Common myeloid progenitor, CD34-positive (primary cell): ENCODE results near the gene SMIM1.

Experiments used
- CTCF ChIA-PET: fragments of 350-600 bp; sonication (Branson Sonifier 250); formaldehyde crosslinking; loops from one replicate; lab custom pipeline; 2021; ENCODE audit warnings: antibody characterized with exemption; lab: Charles Lee
- POLR2A ChIA-PET: fragments of 350-600 bp; sonication (Branson Sonifier 250); formaldehyde crosslinking; loops from one replicate; lab custom pipeline; 2021; ENCODE audit warnings: antibody characterized with exemption; lab: Charles Lee
- DNase-seq, 3 donors: peaks; one replicate each; pipeline versions ENCODE4 v3.0.0 to v3.0.0-alpha.2; 2013
- H3K27ac ChIP-seq, 2 experiments: 1 replicate in 1 of 2; 2 replicates in 1 of 2; pipeline ENCODE4 v1.7.0; 2013; ENCODE audit warnings: inconsistent platforms in 2 of 2, low read length in 2 of 2, mild to moderate bottlenecking in 2 of 2, low read depth in 1 of 2, moderate library complexity in 1 of 2; ENCODE audit not compliant: severe bottlenecking in 2 of 2, insufficient read depth in 1 of 2, poor library complexity in 1 of 2
- H3K27me3 ChIP-seq, 5 experiments: replicated peaks in 2 of 5; 1 replicate in 3 of 5; 2 replicates in 2 of 5; pipeline versions ENCODE4 v1.6.1 to v1.7.0; 2013; ENCODE audit warnings: low read length in 4 of 5, mild to moderate bottlenecking in 2 of 5, moderate library complexity in 2 of 5, inconsistent platforms in 1 of 5; ENCODE audit not compliant: insufficient read depth in 5 of 5, control insufficient read depth in 4 of 5
- H3K36me3 ChIP-seq, 4 experiments: 1 replicate in 2 of 4; 2 replicates in 2 of 4; pipeline versions ENCODE4 v1.6.1 to v1.7.0; 2013; ENCODE audit warnings: low read length in 3 of 4, control low read depth in 1 of 4, mild to moderate bottlenecking in 1 of 4; ENCODE audit not compliant: control insufficient read depth in 4 of 4, insufficient read depth in 4 of 4
- H3K4me1 ChIP-seq, 4 experiments: 1 replicate in 3 of 4; 2 replicates in 1 of 4; pipeline versions ENCODE4 v1.6.1 to v1.7.1; 2013; ENCODE audit warnings: low read length in 3 of 4, mild to moderate bottlenecking in 3 of 4, control low read depth in 1 of 4, inconsistent platforms in 1 of 4, moderate library complexity in 1 of 4; ENCODE audit not compliant: control insufficient read depth in 4 of 4, insufficient read depth in 4 of 4; ENCODE audit errors: control extremely low read depth in 1 of 4
- H3K4me3 ChIP-seq, 7 experiments: 1 replicate in 4 of 7; 2 replicates in 3 of 7; pipeline versions ENCODE4 v1.5.1 to v1.7.0; 2013; ENCODE audit warnings: mild to moderate bottlenecking in 7 of 7, low read length in 6 of 7, moderate library complexity in 6 of 7, inconsistent platforms in 2 of 7, low read depth in 2 of 7, control low read depth in 1 of 7; ENCODE audit not compliant: insufficient read depth in 4 of 7, control insufficient read depth in 1 of 7; ENCODE audit errors: extremely low read depth in 1 of 7
- H3K9me3 ChIP-seq, 5 experiments: 1 replicate in 4 of 5; 2 replicates in 1 of 5; pipeline versions ENCODE4 v1.6.1 to v1.7.1; 2013; ENCODE audit warnings: low read length in 4 of 5, mild to moderate bottlenecking in 2 of 5, inconsistent platforms in 1 of 5, low read depth in 1 of 5, moderate library complexity in 1 of 5; ENCODE audit not compliant: control insufficient read depth in 4 of 5, insufficient read depth in 2 of 5; ENCODE audit errors: control extremely low read depth in 1 of 5
- WGBS: methylation state at CpG from one replicate; pipeline ENCODE4 v1.1.5; 2013; ENCODE audit not compliant: insufficient coverage; 5-methylcytosine and 5-hydroxymethylcytosine counted together

The SMIM1 gene

DNA sequence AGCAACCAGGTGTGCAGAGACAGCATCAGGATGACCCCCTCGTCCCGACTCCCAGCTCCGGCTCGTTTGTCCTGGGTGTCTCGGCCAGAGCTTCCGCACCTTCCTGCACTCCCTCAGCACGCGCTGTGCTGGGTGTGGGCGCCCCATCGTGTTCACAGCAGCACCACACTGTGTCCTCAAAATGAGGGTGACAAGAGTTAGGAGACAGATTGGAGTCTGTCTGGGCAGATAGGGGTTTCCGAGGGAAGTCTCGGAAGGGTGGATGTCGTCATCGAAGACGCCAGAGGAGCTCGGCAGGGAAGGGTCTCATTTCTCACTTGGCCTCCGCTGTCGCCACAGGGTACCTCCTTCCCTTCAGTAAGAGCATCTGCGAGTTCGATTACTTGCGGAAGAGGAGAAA, 16.2 kb upstream of the SMIM1 start:
- Histone ChIP-seq H3K4me3 (no peak overlapping the region), H3K4me1 (no peaks in the 10 kb centered on the region), H3K36me3 (no peaks in the 10 kb centered on the region), H3K27me3 (peaks cover 0 to 21% (median 6%) of the 10 kb centered on the region in 5 experiments), H3K9me3 (peaks cover 0 to 7% (median 0%) of the 10 kb centered on the region in 5 experiments), H3K27ac (no peak overlapping the region)
- ChIA-PET POLR2A (interaction anchor here (0.7 to 0.8 kb wide), 2 partner anchors 13 to 86 kb away, joined by 3 to 4 read pairs; no protein-coding TSS in a partner anchor), CTCF (interaction anchor here (0.6 to 1.1 kb wide), 2 partner anchors 10 to 12 kb away, joined by 3 to 5 read pairs; no protein-coding TSS in a partner anchor)
- no peak for DNase-seq
- 86% methylated on average over 18 of the region's 21 CpGs for WGBS

- H3K27me3 ChIP-seq: peaks cover 0 to 21% (median 6%) of the 10 kb centered on the region in 5 experiments
- no peaks in the 10 kb centered on the region for H3K36me3 ChIP-seq
- ChIA-PET CTCF (interaction anchor here (0.6 to 1.6 kb wide), 4 partner anchors 8 to 35 kb away, joined by 3 to 5 read pairs (median 3); no protein-coding TSS in a partner anchor), POLR2A (no interaction called here)
- peaks cover 0 to 7% (median 0%) of the 10 kb centered on the region in 5 experiments for H3K9me3 ChIP-seq
- H3K4me3 ChIP-seq: no peak overlapping the region
- DNase-seq: no peak
- no peak overlapping the region for H3K27ac ChIP-seq
- no peaks in the 10 kb centered on the region for H3K4me1 ChIP-seq
- no CpG with 5 or more reads among the region's 6 CpGs for WGBS
Observed at GRCh38 chr1:3759164-3759563, 13.4 kb upstream of the SMIM1 start.

DNA sequence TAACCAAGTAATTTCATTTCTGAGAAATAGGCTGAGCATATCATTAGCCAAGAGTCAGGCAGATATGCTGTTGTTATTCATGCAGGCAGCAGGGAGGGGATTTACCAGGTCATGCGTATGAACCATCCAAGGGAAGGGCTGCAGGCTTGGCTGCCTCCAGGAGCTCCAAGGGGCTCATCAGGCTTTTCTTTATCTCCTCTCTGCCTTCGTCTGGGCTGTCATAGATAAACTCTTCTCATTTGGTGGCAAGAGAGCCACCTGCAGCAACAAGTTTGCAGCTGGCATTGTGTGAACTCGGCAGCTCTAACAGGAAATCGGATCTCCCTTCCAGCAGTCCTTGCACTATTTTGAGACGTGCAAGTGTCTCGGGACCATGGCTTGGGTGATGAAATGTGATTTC, 12.8 kb upstream of the SMIM1 start:
- H3K36me3 ChIP-seq: no peaks in the 10 kb centered on the region
- ChIA-PET POLR2A (no interaction called here), CTCF (interaction anchor here (1.3 to 1.7 kb wide), 3 partner anchors 10 to 35 kb away, joined by 3 to 4 read pairs (median 3); no protein-coding TSS in a partner anchor)
- WGBS: 52% methylated on average over 4 of the region's 6 CpGs
- H3K9me3 ChIP-seq: peaks cover 0 to 7% (median 0%) of the 10 kb centered on the region in 5 experiments
- DNase-seq: no peak
- H3K4me3 ChIP-seq: no peak overlapping the region
- no peak overlapping the region for H3K27ac ChIP-seq
- no peaks in the 10 kb centered on the region for H3K4me1 ChIP-seq
- H3K27me3 ChIP-seq: peaks cover 0 to 21% (median 4%) of the 10 kb centered on the region in 5 experiments

- peaks cover 0 to 14% (median 4%) of the 10 kb centered on the region in 5 experiments for H3K27me3 ChIP-seq
- ChIA-PET CTCF (no interaction called here), POLR2A (no interaction called here)
- DNase-seq: no peak
- 97% methylated on average over 15 of the region's 17 CpGs for WGBS
- H3K9me3 ChIP-seq: peaks cover 0 to 7% (median 0%) of the 10 kb centered on the region in 5 experiments
- H3K4me3 ChIP-seq: no peak overlapping the region
- no peak overlapping the region for H3K27ac ChIP-seq
- H3K4me1 ChIP-seq: no peaks in the 10 kb centered on the region
- no peaks in the 10 kb centered on the region for H3K36me3 ChIP-seq
Observed at GRCh38 chr1:3761296-3762010, 11.1 kb upstream of the SMIM1 start.

DNA sequence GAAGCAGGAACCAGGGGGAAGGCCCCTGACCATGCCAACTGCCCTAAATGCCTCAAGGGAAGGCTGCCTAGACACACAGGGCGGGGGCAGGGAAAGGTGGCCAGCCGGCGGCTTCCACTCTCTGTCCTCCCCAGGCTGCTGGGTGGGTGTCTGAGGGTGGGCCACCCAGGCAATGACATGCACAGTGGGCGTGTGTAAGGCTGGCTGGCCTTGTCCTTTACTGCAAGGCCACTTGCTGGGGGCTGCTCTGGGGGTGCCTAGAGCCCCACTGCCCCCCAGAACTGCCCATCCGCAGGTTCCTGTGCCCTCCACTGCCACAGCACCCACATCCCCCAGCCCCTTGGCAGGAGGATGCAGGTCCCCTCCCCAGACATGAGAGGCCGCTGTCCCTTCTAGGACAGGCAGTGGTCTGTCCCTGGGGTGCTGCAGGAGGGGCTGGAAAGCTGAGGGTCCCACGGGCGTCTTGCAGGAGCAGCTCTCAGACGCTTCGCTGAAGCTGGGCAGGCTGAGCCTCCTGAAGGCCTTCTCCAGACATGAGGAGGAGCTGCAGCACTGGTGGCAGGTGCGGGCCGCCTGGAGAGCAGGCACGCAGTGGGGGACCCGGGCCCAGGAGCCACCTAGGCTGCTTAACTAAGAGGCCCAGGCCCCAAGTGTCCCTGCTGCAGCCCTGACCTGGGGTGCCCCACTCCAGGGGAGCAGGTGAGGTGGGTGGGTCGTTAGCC, 10.2 kb upstream of the SMIM1 start:
- DNase-seq: no peak
- Histone ChIP-seq H3K27ac (no peak overlapping the region), H3K4me1 (no peaks in the 10 kb centered on the region), H3K9me3 (peaks cover 0 to 7% (median 0%) of the 10 kb centered on the region in 5 experiments), H3K36me3 (no peaks in the 10 kb centered on the region), H3K27me3 (peaks cover 0 to 14% (median 2%) of the 10 kb centered on the region in 5 experiments), H3K4me3 (no peak overlapping the region)
- POLR2A ChIA-PET: no interaction called here
- CTCF ChIA-PET: no interaction called here
- WGBS: 87% methylated on average over 14 of the region's 15 CpGs

DNA sequence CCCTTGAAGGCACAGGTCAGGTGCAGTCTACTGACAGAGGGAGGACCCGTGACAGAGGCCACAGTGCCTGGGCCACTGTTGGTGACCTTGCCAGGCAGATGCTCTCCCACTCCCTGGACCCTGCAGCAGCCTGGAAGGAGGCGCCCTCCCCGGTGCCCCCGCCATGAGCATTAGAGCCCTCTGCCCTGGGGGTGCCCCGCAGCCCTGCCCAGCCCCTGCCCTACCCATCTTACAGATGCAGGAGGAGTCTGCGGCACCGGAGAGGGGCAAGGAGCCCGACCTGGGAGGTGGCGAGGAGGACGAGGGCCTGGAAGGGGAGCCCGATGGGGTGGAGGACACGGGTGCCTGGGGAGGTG, 9.7 kb upstream of the SMIM1 start:
- WGBS: 95% methylated on average over 10 of the region's 12 CpGs
- Histone ChIP-seq H3K27ac (no peak overlapping the region), H3K27me3 (peaks cover 0 to 14% (median 2%) of the 10 kb centered on the region in 5 experiments), H3K9me3 (peaks cover 0 to 7% (median 0%) of the 10 kb centered on the region in 5 experiments), H3K4me1 (no peaks in the 10 kb centered on the region), H3K4me3 (no peak overlapping the region), H3K36me3 (no peaks in the 10 kb centered on the region)
- CTCF ChIA-PET: no interaction called here
- POLR2A ChIA-PET: no interaction called here
- DNase-seq: no peak
